CD4-positive, alpha-beta T cell treated with Interferon alpha-2 for 1 hour (primary cell): Measurements from ENCODE around the gene FAM131A.

ENCODE experiments used
- DNase-seq, 2 donors: peaks; one replicate each; pipeline ENCODE4 v3.0.0-alpha.2; 2020 to 2022

FAM131A gene

GRCh38 chr3:184343200-184343876 is 5.9 kb downstream of the FAM131A start:
- no peak for DNase-seq

GRCh38 chr3:184344579-184345316 is 7.3 kb downstream of the FAM131A start:
- DNase-seq: no peak

- DNase-seq: no peak
Measured at GRCh38 chr3:184345317-184346144, 8.1 kb downstream of the FAM131A start.

- DNase-seq: no peak
Measured at GRCh38 chr3:184346480-184347190, 9.2 kb downstream of the FAM131A start.

GRCh38 chr3:184347321-184348056 is 10.1 kb downstream of the FAM131A start:
- no peak for DNase-seq

- DNase-seq: no peak
Measured at GRCh38 chr3:184348057-184348382, 10.6 kb downstream of the FAM131A start.

GRCh38 chr3:184349563-184350470 is 12.4 kb downstream of the FAM131A start:
- DNase-seq: no peak

GRCh38 chr3:184350618-184351017 is 13.2 kb downstream of the FAM131A start:
- no peak for DNase-seq

GRCh38 chr3:184351511-184352148 is 14.2 kb downstream of the FAM131A start:
- DNase-seq: no peak

- no peak for DNase-seq
Measured at GRCh38 chr3:184352149-184352785, 14.9 kb downstream of the FAM131A start.

GRCh38 chr3:184352897-184353545 is 15.6 kb downstream of the FAM131A start:
- no peak for DNase-seq

GRCh38 chr3:184353546-184353941 is 16.1 kb downstream of the FAM131A start:
- DNase-seq: no peak

GRCh38 chr3:184354121-184354728 is 16.8 kb downstream of the FAM131A start:
- DNase-seq: peak; percentile 56 to 67

- no peak for DNase-seq
Measured at GRCh38 chr3:184354754-184355153, 17.4 kb downstream of the FAM131A start.

- DNase-seq: no peak
Measured at GRCh38 chr3:184355261-184356040, 18.1 kb downstream of the FAM131A start.

GRCh38 chr3:184357248-184358123 is 20.1 kb downstream of the FAM131A start:
- DNase-seq: no peak

GRCh38 chr3:184358124-184358767 is 20.8 kb downstream of the FAM131A start:
- no peak for DNase-seq
